Thoracic aorta (tissue), 2 donors: ENCODE results near the gene OR2T8. TPM values are rescaled to one million over a fixed set of nuclear protein-coding genes. Genes with fewer than 3 reads are reported as not detected.
"Not testable (repeated sequence)": the region's sequence is repeated elsewhere in the genome, so short reads cannot be mapped to it uniquely, and the experiment has no call there.

Experiments
- ATAC-seq: fragments of 150-250 bp; one replicate; pipeline ENCODE4 v1.8.0; 2017; ENCODE audit warnings: low read depth; ENCODE audit not compliant: insufficient number of reproducible peaks, low FRiP score
- DNase-seq: peaks from one replicate; pipeline ENCODE4 v3.0.0-alpha.2; 2020; ENCODE audit warnings: low spot score
- H3K27ac ChIP-seq, 2 donors: fragments of 200-600 bp; sonication (generic); 1 replicate in 1 of 2; 2 replicates in 1 of 2; pipeline ENCODE4 v1.5.1; 2016; ENCODE audit warnings: mild to moderate bottlenecking in 2 of 2, moderate library complexity in 2 of 2
- H3K27me3 ChIP-seq: fragments of 200-600 bp; sonication (generic); replicated peaks from 2 replicates; pipeline ENCODE4 v1.6.0; 2016; ENCODE audit warnings: mild to moderate bottlenecking; ENCODE audit not compliant: insufficient read depth
- H3K36me3 ChIP-seq: fragments of 200-600 bp; sonication (generic); one replicate; pipeline ENCODE4 v1.5.1; 2016
- H3K4me1 ChIP-seq, 2 donors: fragments of 200-600 bp; sonication (generic); 1 replicate in 1 of 2; 2 replicates in 1 of 2; pipeline versions ENCODE4 v1.5.1 to v1.6.0; 2016; ENCODE audit warnings: low read depth in 2 of 2, mild to moderate bottlenecking in 1 of 2; ENCODE audit not compliant: control insufficient read depth in 1 of 2
- H3K4me3 ChIP-seq: fragments of 200-600 bp; sonication (generic); 2 replicates; pipeline ENCODE4 v1.5.1; 2016; ENCODE audit warnings: mild to moderate bottlenecking
- H3K9me3 ChIP-seq: fragments of 200-600 bp; sonication (generic); 2 replicates; pipeline ENCODE4 v1.5.1; 2016
- total RNA-seq, 2 donors: library from RNA; depleted of rRNA; stranded (reverse); fragments of >200 nt; gene quantifications; one replicate each; pipeline versions ENCODE4 v1.1.0 to v1.2.3, GENCODE V29; 2016
- TF ChIP-seq, protein P1 (sequence below): fragments of 200-600 bp; sonication (generic); IDR thresholded peaks from one replicate; pipeline ENCODE4 v1.5.1; 2019; ENCODE audit warnings: antibody characterized with exemption

OR2T8 gene
- total RNA-seq, 2 donors from 2014 or later = not detected

DNA sequence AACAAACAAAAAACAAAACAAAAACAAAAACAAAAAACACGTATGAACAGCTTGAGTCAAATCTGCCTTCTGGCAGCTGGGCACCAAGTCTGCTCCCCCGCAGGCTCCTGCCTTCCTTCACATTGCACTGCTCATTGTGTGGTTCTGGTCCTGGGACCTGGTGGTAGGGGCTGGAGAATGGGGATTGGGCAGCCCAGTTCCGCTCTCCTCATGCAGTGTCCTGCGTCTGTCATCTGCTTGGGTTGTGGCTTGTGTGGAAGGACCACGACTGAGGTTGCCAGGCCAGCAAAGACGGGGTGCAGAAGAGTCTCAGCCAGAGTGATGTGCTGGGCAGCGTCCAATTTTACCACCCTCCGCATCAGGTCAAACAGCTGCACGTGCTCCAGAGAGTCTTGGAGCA lies 15.7 kb downstream of the OR2T8 start:
- H3K36me3 ChIP-seq = no peaks in the 10 kb centered on the region
- no peaks in the 10 kb centered on the region for H3K27me3 ChIP-seq
- TF ChIP-seq, protein P1, sequence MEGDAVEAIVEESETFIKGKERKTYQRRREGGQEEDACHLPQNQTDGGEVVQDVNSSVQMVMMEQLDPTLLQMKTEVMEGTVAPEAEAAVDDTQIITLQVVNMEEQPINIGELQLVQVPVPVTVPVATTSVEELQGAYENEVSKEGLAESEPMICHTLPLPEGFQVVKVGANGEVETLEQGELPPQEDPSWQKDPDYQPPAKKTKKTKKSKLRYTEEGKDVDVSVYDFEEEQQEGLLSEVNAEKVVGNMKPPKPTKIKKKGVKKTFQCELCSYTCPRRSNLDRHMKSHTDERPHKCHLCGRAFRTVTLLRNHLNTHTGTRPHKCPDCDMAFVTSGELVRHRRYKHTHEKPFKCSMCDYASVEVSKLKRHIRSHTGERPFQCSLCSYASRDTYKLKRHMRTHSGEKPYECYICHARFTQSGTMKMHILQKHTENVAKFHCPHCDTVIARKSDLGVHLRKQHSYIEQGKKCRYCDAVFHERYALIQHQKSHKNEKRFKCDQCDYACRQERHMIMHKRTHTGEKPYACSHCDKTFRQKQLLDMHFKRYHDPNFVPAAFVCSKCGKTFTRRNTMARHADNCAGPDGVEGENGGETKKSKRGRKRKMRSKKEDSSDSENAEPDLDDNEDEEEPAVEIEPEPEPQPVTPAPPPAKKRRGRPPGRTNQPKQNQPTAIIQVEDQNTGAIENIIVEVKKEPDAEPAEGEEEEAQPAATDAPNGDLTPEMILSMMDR = no peak
- H3K4me3 ChIP-seq = no peak overlapping the region
- ATAC-seq (no peak), DNase-seq (no peak)
- H3K4me1 ChIP-seq = no peaks in the 10 kb centered on the region
- no peaks in the 10 kb centered on the region for H3K9me3 ChIP-seq
- no peak overlapping the region for H3K27ac ChIP-seq

DNA sequence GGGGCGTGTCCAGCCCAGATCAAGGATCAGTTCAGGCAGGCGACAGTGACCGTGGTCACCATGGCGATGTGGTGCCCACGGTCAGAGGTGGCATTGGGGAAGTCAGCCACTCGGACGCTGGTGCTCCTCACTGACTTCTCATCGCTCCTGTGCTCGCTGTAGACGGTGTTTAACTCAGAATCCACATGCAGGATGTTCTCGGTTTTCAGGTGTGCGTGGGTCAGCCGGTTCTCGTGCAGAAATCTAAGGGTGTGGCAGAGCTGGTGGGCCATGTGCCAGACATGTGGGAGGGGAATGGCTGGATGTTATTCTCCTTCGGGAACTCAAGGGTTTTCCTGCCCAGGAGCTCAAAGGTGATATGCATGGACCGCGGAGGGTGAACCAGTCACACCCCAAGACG lies 16.4 kb downstream of the OR2T8 start:
- no peaks in the 10 kb centered on the region for H3K4me1 ChIP-seq
- no peak for DNase-seq
- no peak for ATAC-seq
- no peaks in the 10 kb centered on the region for H3K27me3 ChIP-seq
- H3K27ac ChIP-seq = no peak overlapping the region
- H3K4me3 ChIP-seq = no peak overlapping the region
- H3K36me3 ChIP-seq = no peaks in the 10 kb centered on the region
- no peaks in the 10 kb centered on the region for H3K9me3 ChIP-seq
- TF ChIP-seq, protein P1 = no peak

DNA sequence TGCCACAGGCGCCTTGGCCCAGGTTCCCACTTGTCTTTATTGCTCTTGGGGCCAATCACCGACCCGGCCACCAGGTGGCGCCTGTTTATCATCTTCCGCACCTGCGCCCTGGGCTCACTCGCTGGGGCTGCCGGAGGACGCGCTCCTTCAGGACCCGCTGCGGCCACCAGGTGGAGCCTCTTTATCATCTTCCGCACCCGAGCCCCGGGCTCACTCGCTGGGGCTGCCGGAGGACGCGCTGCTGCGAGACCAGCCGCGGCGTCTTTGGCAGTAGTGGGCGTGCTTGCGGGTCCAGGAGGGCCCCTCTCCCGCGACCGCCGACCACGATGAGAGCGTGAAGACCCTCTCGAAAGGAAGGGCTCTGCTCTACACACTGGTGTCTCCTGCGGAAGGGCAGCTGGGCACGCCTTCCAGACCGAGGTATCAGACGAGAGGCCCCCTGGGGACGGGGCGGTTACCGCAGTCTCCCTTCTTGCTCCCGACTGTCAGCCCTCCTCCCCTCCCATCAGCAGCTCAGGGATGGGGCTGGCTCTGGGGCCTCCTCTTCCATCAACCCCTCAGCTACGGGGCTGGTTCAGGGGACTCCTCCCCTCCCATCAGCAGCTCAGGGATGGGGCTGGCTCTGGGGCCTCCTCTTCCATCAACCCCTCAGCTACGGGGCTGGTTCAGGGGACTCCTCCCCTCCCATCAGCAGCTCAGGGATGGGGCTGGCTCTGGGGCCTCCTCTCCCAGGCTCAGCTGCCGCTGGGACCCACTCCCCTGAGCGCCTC lies 17.1 kb downstream of the OR2T8 start:
- TF ChIP-seq, protein P1 = peak; percentile 29
- H3K4me3 ChIP-seq = peak overlapping the region; percentile 63
- H3K27me3 ChIP-seq = not testable (repeated sequence)

DNA sequence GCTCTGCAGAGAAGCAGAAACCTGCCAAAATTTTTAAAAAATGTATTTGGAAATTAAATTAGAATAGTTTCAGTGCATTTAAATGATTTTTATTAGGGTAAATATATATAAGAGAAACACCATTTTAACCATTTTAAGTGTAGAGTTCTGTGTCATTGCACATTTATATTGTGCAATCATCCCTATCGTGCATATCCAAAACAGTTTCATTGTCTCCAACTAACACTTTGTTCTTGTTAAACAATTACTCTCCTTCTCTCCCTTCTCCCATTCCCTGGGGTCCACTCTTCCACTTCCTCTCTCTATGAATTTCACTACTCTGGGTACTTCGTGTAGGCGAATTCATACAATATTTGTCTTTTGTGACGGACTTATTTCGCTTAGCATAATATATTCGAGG lies 22.6 kb downstream of the OR2T8 start:
- TF ChIP-seq, protein P1 = no peak
- Histone ChIP-seq H3K27ac (no peak overlapping the region), H3K9me3 (no peaks in the 10 kb centered on the region), H3K36me3 (no peaks in the 10 kb centered on the region), H3K27me3 (no peaks in the 10 kb centered on the region), H3K4me1 (no peaks in the 10 kb centered on the region), H3K4me3 (no peak overlapping the region)
- ATAC-seq = no peak
- no peak for DNase-seq

More for the DNA sequence above, 17.1 kb downstream of the OR2T8 start:
- not testable (repeated sequence) for ATAC-seq, H3K27ac ChIP-seq, DNase-seq, H3K9me3 ChIP-seq, H3K36me3 ChIP-seq, H3K4me1 ChIP-seq

DNA sequence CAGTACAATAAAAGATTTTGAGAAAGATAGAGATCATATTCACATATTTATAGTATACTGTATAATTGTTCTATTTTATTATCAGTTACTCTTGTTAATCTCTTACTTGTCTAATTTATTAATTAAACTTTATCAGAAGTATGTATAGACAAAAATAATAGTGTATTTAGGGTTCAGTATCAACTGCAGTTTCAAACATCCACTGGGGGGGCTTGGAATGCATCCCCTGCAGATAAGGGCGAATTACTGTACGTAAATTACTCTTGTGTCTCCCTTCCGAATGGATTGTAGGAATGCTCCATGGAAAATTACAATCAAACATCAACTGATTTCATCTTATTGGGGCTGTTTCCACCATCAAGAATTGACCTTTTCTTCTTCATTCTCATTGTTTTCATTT lies 28.5 kb downstream of the OR2T8 start, which contains the start of gene OR2L8:
TSS of gene OR2L8 (plus strand) at position 301 of the 400 bp plus-strand sequence. CDS start at position 301, 0 bp downstream.
- TF ChIP-seq, protein P1 = no peak
- Histone ChIP-seq H3K4me3 (no peak within 1 kb of the TSS), H3K27ac (no peak within 1 kb of the TSS), H3K4me1 (no peaks in the 10 kb centered on the region), H3K36me3 (no peaks in the 10 kb centered on the region), H3K9me3 (no peaks in the 10 kb centered on the region), H3K27me3 (no peaks in the 10 kb centered on the region)
- no peak for ATAC-seq
- no peak for DNase-seq
